Amniotic epithelial cell (primary cell): ENCODE measurements around the gene PALLD.
"Not testable (repeated sequence)": the region's sequence is repeated elsewhere in the genome, so short reads cannot be mapped to it uniquely, and the experiment has no call there.

Source experiments
- DNase-seq: peaks from one replicate; pipeline ENCODE4 v3.0.0-alpha.2; 2010; ENCODE audit warnings: low read depth

PALLD gene

GRCh38 chr4:168491563-168491962 is 5.3 kb upstream of the PALLD start:
- no peak for DNase-seq

- DNase-seq, result peak; percentile 72
These were observed 1.4 kb downstream of the PALLD start for GRCh38 chr4:168498251-168498650.

- no peak for DNase-seq
These were observed 2.4 kb downstream of the PALLD start for GRCh38 chr4:168499241-168499640.

GRCh38 chr4:168501407-168501806 is 4.6 kb downstream of the PALLD start:
- no peak for DNase-seq

GRCh38 chr4:168502861-168503260 is 6.0 kb downstream of the PALLD start:
- no peak for DNase-seq

- DNase-seq, result no peak
These were observed 7.0 kb downstream of the PALLD start for GRCh38 chr4:168503652-168504362.

GRCh38 chr4:168504526-168504925 is 7.7 kb downstream of the PALLD start:
- no peak for DNase-seq

- DNase-seq, result no peak
These were observed 9.2 kb downstream of the PALLD start for GRCh38 chr4:168506014-168506413.

GRCh38 chr4:168507178-168507815 is 10.4 kb downstream of the PALLD start:
- no peak for DNase-seq

GRCh38 chr4:168508683-168509082 is 11.8 kb downstream of the PALLD start:
- no peak for DNase-seq

GRCh38 chr4:168509786-168510185 is 12.9 kb downstream of the PALLD start:
- DNase-seq, result peak; percentile 98

- no peak for DNase-seq
These were observed 15.1 kb downstream of the PALLD start for GRCh38 chr4:168511780-168512489.

GRCh38 chr4:168513826-168514225 is 17.0 kb downstream of the PALLD start:
- not testable (repeated sequence) for DNase-seq

GRCh38 chr4:168514249-168514852 is 17.5 kb downstream of the PALLD start:
- peak; percentile 42 for DNase-seq

GRCh38 chr4:168515222-168516011 is 18.6 kb downstream of the PALLD start:
- DNase-seq, result no peak

- no peak for DNase-seq
These were observed 20.0 kb downstream of the PALLD start for GRCh38 chr4:168516841-168517240.

- DNase-seq, result no peak
These were observed 22.7 kb downstream of the PALLD start for GRCh38 chr4:168519576-168519975.

GRCh38 chr4:168521721-168522120 is 24.9 kb downstream of the PALLD start:
- DNase-seq, result no peak

- no peak for DNase-seq
These were observed 25.5 kb downstream of the PALLD start for GRCh38 chr4:168522356-168522755.

- DNase-seq, result no peak
These were observed 26.1 kb downstream of the PALLD start for GRCh38 chr4:168522829-168523489.

GRCh38 chr4:168524006-168524405 is 27.2 kb downstream of the PALLD start:
- peak; percentile 93 for DNase-seq
